ENCODE measurements around the gene TFB1M.
"Not testable (repeated sequence)": the region's sequence is repeated elsewhere in the genome, so short reads cannot be mapped to it uniquely, and the experiment has no call there.

DNA sequence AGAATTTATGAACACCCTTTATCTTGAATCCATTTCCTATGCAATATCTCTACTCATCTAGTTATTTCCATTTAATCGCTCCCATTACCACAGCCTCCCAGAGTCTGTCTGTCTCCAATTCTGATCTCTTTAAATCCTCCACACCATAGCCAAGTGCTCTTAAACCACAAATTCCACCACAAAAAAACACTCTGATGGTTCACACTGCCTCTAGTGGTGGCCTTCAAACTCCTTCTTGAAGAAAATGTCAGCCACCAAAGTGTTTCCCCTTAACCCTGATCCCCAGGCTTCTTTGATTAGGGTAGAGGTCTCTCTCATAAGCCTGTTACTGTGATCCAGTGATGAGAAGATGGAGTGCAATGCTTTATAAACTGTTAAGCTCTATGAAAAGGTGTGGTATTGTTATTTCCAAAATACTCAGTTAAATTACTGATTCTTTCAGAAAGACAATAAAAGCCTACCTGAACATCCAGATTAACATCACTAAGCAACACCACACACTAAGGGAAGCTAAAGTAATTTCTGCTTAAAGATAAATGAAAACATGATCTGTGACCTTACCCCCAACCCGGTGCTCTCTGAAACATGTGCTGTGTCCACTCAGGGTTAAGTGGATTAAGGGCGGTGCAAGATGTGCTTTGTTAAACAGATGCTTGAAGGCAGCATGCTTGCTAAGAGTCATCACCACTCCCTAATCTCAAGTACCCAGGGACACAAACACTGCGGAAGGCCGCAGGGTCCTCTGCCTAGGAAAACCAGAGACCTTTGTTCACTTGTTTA lies 46.0 kb downstream of the TFB1M start:
- peak; percentile 58 to 59 for TF ChIP-seq CTCF (conservative IDR thresholded peaks at IDR 0.05 in 1 of 2, IDR thresholded peaks at IDR 0.05 in 1 of 2; ENCODE audit: extremely low read depth in 1 of 2, insufficient read depth in 1 of 2, low read depth in 1 of 2, low read length in 2 of 2)
- not testable (repeated sequence) for TF ChIP-seq EZH2 (IDR thresholded peaks at IDR 0.05; ENCODE audit: borderline replicate concordance, low read length)
